CD4-positive, alpha-beta T cell (primary cell): Measurements from ENCODE around the gene KLHL36. TPM values are rescaled to one million over a fixed set of nuclear protein-coding genes. Genes with fewer than 3 reads are reported as not detected.

Experiments used
- ATAC-seq: fragments of 200-7000 bp; cut with Tn5 transposase; one replicate; pipeline ENCODE4 v1.10.0; 2022; ENCODE audit warnings: mild to moderate bottlenecking; ENCODE audit not compliant: poor library complexity
- CTCF ChIA-PET: fragments of 350-600 bp; sonication (Branson Sonifier 250); formaldehyde crosslinking; loops from one replicate; lab custom pipeline; 2021; ENCODE audit warnings: antibody characterized with exemption, inconsistent platforms; lab: Charles Lee
- POLR2A ChIA-PET: fragments of 350-600 bp; sonication (Branson Sonifier 250); formaldehyde crosslinking; loops from one replicate; lab custom pipeline; 2021; ENCODE audit warnings: antibody characterized with exemption, inconsistent platforms; lab: Charles Lee
- DNase-seq, 14 experiments: peaks; one replicate each; pipeline ENCODE4 v3.0.0-alpha.2; 2013 to 2020; ENCODE audit warnings: mixed read lengths in 2 of 14
- H3K27ac ChIP-seq, 2 donors: one replicate each; pipeline versions ENCODE4 v1.5.1 to v1.7.0; 2013; ENCODE audit warnings: low read length in 2 of 2, low read depth in 1 of 2, mild to moderate bottlenecking in 1 of 2
- H3K27me3 ChIP-seq, 2 experiments: 1 replicate in 1 of 2; 2 replicates in 1 of 2; pipeline versions ENCODE4 v1.6.1 to v1.7.0; 2013; ENCODE audit warnings: low read length in 2 of 2, control low read depth in 1 of 2, mild to moderate bottlenecking in 1 of 2, moderate library complexity in 1 of 2; ENCODE audit not compliant: insufficient read depth in 2 of 2, control insufficient read depth in 1 of 2
- H3K36me3 ChIP-seq: one replicate; pipeline ENCODE4 v1.6.1; 2013; ENCODE audit warnings: low read length, control low read depth; ENCODE audit not compliant: insufficient read depth
- H3K4me1 ChIP-seq: one replicate; pipeline ENCODE4 v1.6.1; 2013; ENCODE audit warnings: low read length, control low read depth; ENCODE audit not compliant: insufficient read depth
- H3K4me3 ChIP-seq: one replicate; pipeline ENCODE4 v1.5.1; 2013; ENCODE audit warnings: mild to moderate bottlenecking, low read length, moderate library complexity
- H3K9me3 ChIP-seq, 2 experiments: 1 replicate in 1 of 2; 2 replicates in 1 of 2; pipeline versions ENCODE4 v1.6.1 to v1.7.0; 2013; ENCODE audit warnings: low read length in 2 of 2, mild to moderate bottlenecking in 2 of 2, control low read depth in 1 of 2, moderate library complexity in 1 of 2; ENCODE audit not compliant: control insufficient read depth in 1 of 2, insufficient read depth in 1 of 2
- H3K27ac Mint-ChIP-seq: one replicate; pipeline ENCODE4 v1.8.0; 2020; ENCODE audit warnings: mixed read lengths
- H3K27me3 Mint-ChIP-seq: one replicate; pipeline ENCODE4 v1.8.0; 2021; ENCODE audit warnings: mixed read lengths
- H3K36me3 Mint-ChIP-seq: one replicate; pipeline ENCODE4 v1.8.0; 2021; ENCODE audit warnings: low read depth, mixed read lengths
- H3K4me1 Mint-ChIP-seq: one replicate; pipeline ENCODE4 v1.8.0; 2021; ENCODE audit warnings: low read depth, mixed read lengths
- H3K4me3 Mint-ChIP-seq: one replicate; pipeline ENCODE4 v1.8.0; 2020; ENCODE audit warnings: mild to moderate bottlenecking, mixed read lengths
- H3K9me3 Mint-ChIP-seq: one replicate; pipeline ENCODE4 v1.8.0; 2020; ENCODE audit warnings: mixed read lengths
- CTCF ChIP-seq: fragments of 200-600 bp; IDR thresholded peaks from one replicate; pipeline ENCODE4 v1.8.0; 2022; ENCODE audit warnings: antibody characterized with exemption, mild to moderate bottlenecking
- intact Hi-C, 2 experiments: fragments of 100-400 bp; cut with DNase I in 1 of 2; cut with micrococcal nuclease in 1 of 2; formaldehyde crosslinking; loops; one replicate each; pipeline versions ENCODE4 v1.15.1 to v1.9.0; 2023 to 2025; cut with DNase I, micrococcal nuclease
- total RNA-seq, 174 experiments: library from RNA in 2 of 174; stranded (reverse) in 2 of 174; gene quantifications; one replicate each; pipeline ENCODE4 v1.2.3 and lab custom pipeline; 2021 to 2026

Gene KLHL36
- total RNA-seq, 2 experiments from 2014 or later, result 76.6 to 78.6 TPM

GRCh38 chr16:84706856-84707255 lies 58.5 kb downstream of the KLHL36 start:
- Mint-ChIP-seq H3K4me3 (no peak overlapping the region), H3K4me1 (peaks cover 79% of the 10 kb centered on the region), H3K9me3 (no peaks in the 10 kb centered on the region), H3K27me3 (no peaks in the 10 kb centered on the region), H3K27ac (no peak overlapping the region), H3K36me3 (peaks cover 22% of the 10 kb centered on the region)
- TF ChIP-seq CTCF, result no peak
- no peak overlapping the region for H3K4me3 ChIP-seq
- POLR2A ChIA-PET, result interaction anchor here (1.8 kb wide), 1 partner anchor 8 kb away, joined by 5 read pairs; no protein-coding TSS in a partner anchor
- no peaks in the 10 kb centered on the region for H3K9me3 ChIP-seq
- intact Hi-C loops, result no loop called here
- no peaks in the 10 kb centered on the region for H3K27me3 ChIP-seq
- no peak for ATAC-seq
- H3K4me1 ChIP-seq, result peaks cover 49% of the 10 kb centered on the region
- CTCF ChIA-PET, result interaction anchor here (1.0 to 1.2 kb wide), 2 partner anchors 20 to 35 kb away, joined by 3 read pairs; no protein-coding TSS in a partner anchor
- peaks cover 19% of the 10 kb centered on the region for H3K36me3 ChIP-seq
- H3K27ac ChIP-seq, result no peak overlapping the region
- DNase-seq, result no peak

GRCh38 chr16:84709609-84710008 lies 61.3 kb downstream of the KLHL36 start:
- peaks cover 19% of the 10 kb centered on the region for H3K36me3 ChIP-seq
- peaks cover 22% of the 10 kb centered on the region for H3K36me3 Mint-ChIP-seq
- intact Hi-C loops, result no loop called here
- peaks cover 57% of the 10 kb centered on the region for H3K4me1 ChIP-seq
- H3K4me1 Mint-ChIP-seq, result peaks cover 83% of the 10 kb centered on the region
- no peak overlapping the region for H3K4me3 Mint-ChIP-seq
- H3K27ac Mint-ChIP-seq, result no peak overlapping the region
- H3K27me3 ChIP-seq, result no peaks in the 10 kb centered on the region
- ATAC-seq (no peak), DNase-seq (no peak)
- no peak overlapping the region for H3K4me3 ChIP-seq
- no peaks in the 10 kb centered on the region for H3K9me3 ChIP-seq
- ChIA-PET POLR2A (no interaction called here), CTCF (interaction anchor here (1.5 to 2.3 kb wide), 2 partner anchors 9 to 37 kb away, joined by 4 to 8 read pairs; no protein-coding TSS in a partner anchor)
- no peaks in the 10 kb centered on the region for H3K9me3 Mint-ChIP-seq
- no peak for TF ChIP-seq CTCF
- H3K27me3 Mint-ChIP-seq, result no peaks in the 10 kb centered on the region
- H3K27ac ChIP-seq, result no peak overlapping the region

- H3K9me3 Mint-ChIP-seq, result no peaks in the 10 kb centered on the region
- ATAC-seq (no peak), DNase-seq (no peak)
- H3K9me3 ChIP-seq, result no peaks in the 10 kb centered on the region
- H3K27me3 ChIP-seq, result no peaks in the 10 kb centered on the region
- peaks cover 22% of the 10 kb centered on the region for H3K36me3 Mint-ChIP-seq
- H3K27ac ChIP-seq, result no peak overlapping the region
- POLR2A ChIA-PET, result no interaction called here
- no peak overlapping the region for H3K27ac Mint-ChIP-seq
- no peak for TF ChIP-seq CTCF
- no peaks in the 10 kb centered on the region for H3K27me3 Mint-ChIP-seq
- peaks cover 87% of the 10 kb centered on the region for H3K4me1 Mint-ChIP-seq
- H3K4me1 ChIP-seq, result peaks cover 51% of the 10 kb centered on the region
- no peak overlapping the region for H3K4me3 ChIP-seq
- no peak overlapping the region for H3K4me3 Mint-ChIP-seq
- intact Hi-C loops, result no loop called here
- CTCF ChIA-PET, result interaction anchor here (1.5 to 2.3 kb wide), 2 partner anchors 10 to 38 kb away, joined by 4 to 8 read pairs; no protein-coding TSS in a partner anchor
- peaks cover 19% of the 10 kb centered on the region for H3K36me3 ChIP-seq
Measured at GRCh38 chr16:84710686-84711085, 62.4 kb downstream of the KLHL36 start.

Other genes starting within 250 kb of the KLHL36 start
- gene MEAK7, start 143.9 kb upstream of the KLHL36 start, total RNA-seq, result 1 to 10 TPM; 1.9 to 3.7 TPM
- 100 to 1,000 TPM; 179 to 181 TPM for gene COTL1, start 30.4 kb upstream of the KLHL36 start, total RNA-seq
- 100 to 1,000 TPM in 1 of 2 experiments, 10 to 100 TPM in 1; 99.3 to 106 TPM for gene USP10, start 51.5 kb downstream of the KLHL36 start, total RNA-seq
- 1 to 10 TPM; 2.0 to 2.6 TPM for gene CRISPLD2, start 171.5 kb downstream of the KLHL36 start, total RNA-seq